Stimulated activated naive B cell treated with anti-CD40 and anti-IgM and Interleukin-4, amounts not matched to agents 10 μg/mL and 1 μg/mL and 100 μg/mL, for 72 hours (primary cell): ENCODE results near the gene MTCH1.

ENCODE experiments used
- ATAC-seq, 2 donors: fragments of 150-1000 bp; cut with Tn5 transposase; replicated peaks; 2 replicates each; pipeline ENCODE4 v1.10.0; 2021; ENCODE audit warnings: moderate library complexity in 1 of 2
- DNase-seq: peaks from one replicate; pipeline ENCODE4 v3.0.0; 2021
- H3K27ac Mint-ChIP-seq: one replicate; pipeline ENCODE4 v1.8.0; 2022; ENCODE audit warnings: mild to moderate bottlenecking, mixed read lengths
- H3K27me3 Mint-ChIP-seq, 2 donors: one replicate each; pipeline ENCODE4 v1.8.0; 2022; ENCODE audit warnings: mixed read lengths in 2 of 2
- H3K36me3 Mint-ChIP-seq, 2 donors: one replicate each; pipeline ENCODE4 v1.8.0; 2022; ENCODE audit warnings: mixed read lengths in 2 of 2, mild to moderate bottlenecking in 1 of 2
- H3K4me1 Mint-ChIP-seq, 2 donors: one replicate each; pipeline ENCODE4 v1.8.0; 2022; ENCODE audit warnings: mixed read lengths in 2 of 2, mild to moderate bottlenecking in 1 of 2
- H3K4me3 Mint-ChIP-seq, 2 donors: one replicate each; pipeline ENCODE4 v1.8.0; 2022; ENCODE audit warnings: mild to moderate bottlenecking in 2 of 2, mixed read lengths in 2 of 2, moderate library complexity in 1 of 2
- H3K9me3 Mint-ChIP-seq, 2 donors: one replicate each; pipeline ENCODE4 v1.8.0; 2022; ENCODE audit warnings: mixed read lengths in 2 of 2, mild to moderate bottlenecking in 1 of 2

Gene MTCH1

GRCh38 chr6:36975231-36976006 lies 10.6 kb downstream of the MTCH1 start:
- peaks cover 12 to 15% of the 10 kb centered on the region in 2 donors for H3K4me1 Mint-ChIP-seq
- H3K4me3 Mint-ChIP-seq: no peak overlapping the region
- H3K27me3 Mint-ChIP-seq: no peaks in the 10 kb centered on the region
- H3K27ac Mint-ChIP-seq: no peak overlapping the region
- H3K36me3 Mint-ChIP-seq: peaks cover 49 to 63% of the 10 kb centered on the region in 2 donors
- no peak for DNase-seq
- no peaks in the 10 kb centered on the region for H3K9me3 Mint-ChIP-seq
- no peak for ATAC-seq

- ATAC-seq (no peak), DNase-seq (no peak)
- Mint-ChIP-seq H3K27me3 (no peaks in the 10 kb centered on the region), H3K36me3 (peaks cover 56 to 65% of the 10 kb centered on the region in 2 donors), H3K4me1 (peaks cover 0 to 5% of the 10 kb centered on the region in 2 donors), H3K9me3 (no peaks in the 10 kb centered on the region), H3K27ac (no peak overlapping the region), H3K4me3 (no peak overlapping the region)
These were observed 12.3 kb downstream of the MTCH1 start for GRCh38 chr6:36973647-36974046.

- DNase-seq (no peak), ATAC-seq (no peak)
- no peak overlapping the region for H3K4me3 Mint-ChIP-seq
- H3K9me3 Mint-ChIP-seq: no peaks in the 10 kb centered on the region
- peaks cover 55 to 66% of the 10 kb centered on the region in 2 donors for H3K36me3 Mint-ChIP-seq
- no peak overlapping the region for H3K27ac Mint-ChIP-seq
- no peaks in the 10 kb centered on the region for H3K27me3 Mint-ChIP-seq
- H3K4me1 Mint-ChIP-seq: peaks cover 0 to 4% of the 10 kb centered on the region in 2 donors
These were observed 12.8 kb downstream of the MTCH1 start for GRCh38 chr6:36973190-36973589.

GRCh38 chr6:36971921-36972673 lies 13.9 kb downstream of the MTCH1 start:
- H3K27ac Mint-ChIP-seq: peak overlapping the region; percentile 53
- ATAC-seq: no peak
- no peaks in the 10 kb centered on the region for H3K4me1 Mint-ChIP-seq
- DNase-seq: no peak
- no peaks in the 10 kb centered on the region for H3K9me3 Mint-ChIP-seq
- peaks cover 49 to 64% of the 10 kb centered on the region in 2 donors for H3K36me3 Mint-ChIP-seq
- H3K4me3 Mint-ChIP-seq: no peak overlapping the region
- H3K27me3 Mint-ChIP-seq: no peaks in the 10 kb centered on the region

- H3K27ac Mint-ChIP-seq: peak overlapping the region; percentile 14
- ATAC-seq (no peak), DNase-seq (no peak)
- H3K36me3 Mint-ChIP-seq: peaks cover 44 to 64% of the 10 kb centered on the region in 2 donors
- H3K4me3 Mint-ChIP-seq: no peak overlapping the region
- H3K9me3 Mint-ChIP-seq: no peaks in the 10 kb centered on the region
- H3K4me1 Mint-ChIP-seq: no peaks in the 10 kb centered on the region
- no peaks in the 10 kb centered on the region for H3K27me3 Mint-ChIP-seq
These were observed 14.8 kb downstream of the MTCH1 start for GRCh38 chr6:36970892-36971842.

GRCh38 chr6:36969988-36970891 lies 15.8 kb downstream of the MTCH1 start:
- Mint-ChIP-seq H3K27ac (no peak overlapping the region), H3K4me1 (peaks cover 0 to 2% of the 10 kb centered on the region in 2 donors), H3K36me3 (peaks cover 40 to 60% of the 10 kb centered on the region in 2 donors)

GRCh38 chr6:36969240-36969691 lies 16.7 kb downstream of the MTCH1 start:
- DNase-seq (no peak), ATAC-seq (no peak)
- Mint-ChIP-seq H3K9me3 (no peaks in the 10 kb centered on the region), H3K36me3 (peaks cover 36 to 60% of the 10 kb centered on the region in 2 donors), H3K27ac (no peak overlapping the region), H3K4me3 (no peak overlapping the region), H3K4me1 (peaks cover 7 to 10% of the 10 kb centered on the region in 2 donors), H3K27me3 (no peaks in the 10 kb centered on the region)

More at GRCh38 chr6:36969988-36970891, 15.8 kb downstream of the MTCH1 start:
- Mint-ChIP-seq H3K27me3 (no peaks in the 10 kb centered on the region), H3K4me3 (no peak overlapping the region), H3K9me3 (no peaks in the 10 kb centered on the region)
- DNase-seq: no peak
- no peak for ATAC-seq

GRCh38 chr6:36968266-36968977 lies 17.6 kb downstream of the MTCH1 start:
- peaks cover 36 to 56% of the 10 kb centered on the region in 2 donors for H3K36me3 Mint-ChIP-seq
- ATAC-seq (no peak), DNase-seq (no peak)
- H3K4me1 Mint-ChIP-seq: peaks cover 16 to 17% of the 10 kb centered on the region in 2 donors
- peak overlapping the region; percentile 56 for H3K27ac Mint-ChIP-seq
- no peaks in the 10 kb centered on the region for H3K9me3 Mint-ChIP-seq
- H3K27me3 Mint-ChIP-seq: no peaks in the 10 kb centered on the region
- no peak overlapping the region for H3K4me3 Mint-ChIP-seq

GRCh38 chr6:36967757-36968156 lies 18.2 kb downstream of the MTCH1 start:
- ATAC-seq (no peak), DNase-seq (no peak)
- peaks cover 22 to 24% of the 10 kb centered on the region in 2 donors for H3K4me1 Mint-ChIP-seq
- no peaks in the 10 kb centered on the region for H3K27me3 Mint-ChIP-seq
- no peak overlapping the region for H3K27ac Mint-ChIP-seq
- H3K9me3 Mint-ChIP-seq: no peaks in the 10 kb centered on the region
- H3K36me3 Mint-ChIP-seq: peaks cover 34 to 53% of the 10 kb centered on the region in 2 donors
- H3K4me3 Mint-ChIP-seq: no peak overlapping the region

GRCh38 chr6:36967301-36967700 lies 18.7 kb downstream of the MTCH1 start:
- H3K4me3 Mint-ChIP-seq: no peak overlapping the region
- H3K9me3 Mint-ChIP-seq: no peaks in the 10 kb centered on the region
- no peaks in the 10 kb centered on the region for H3K27me3 Mint-ChIP-seq
- H3K4me1 Mint-ChIP-seq: peaks cover 26 to 27% of the 10 kb centered on the region in 2 donors
- no peak for ATAC-seq
- peaks cover 30 to 49% of the 10 kb centered on the region in 2 donors for H3K36me3 Mint-ChIP-seq
- DNase-seq: no peak
- H3K27ac Mint-ChIP-seq: no peak overlapping the region

GRCh38 chr6:36964908-36965307 lies 21.1 kb downstream of the MTCH1 start:
- peak overlapping the region; percentile 51 for H3K27ac Mint-ChIP-seq
- no peak for DNase-seq

GRCh38 chr6:36964349-36964748 lies 21.6 kb downstream of the MTCH1 start:
- H3K27me3 Mint-ChIP-seq: peaks cover 0 to 7% of the 10 kb centered on the region in 2 donors
- no peak overlapping the region for H3K4me3 Mint-ChIP-seq
- H3K4me1 Mint-ChIP-seq: peaks cover 32 to 34% of the 10 kb centered on the region in 2 donors
- peak overlapping the region; percentile 51 for H3K27ac Mint-ChIP-seq
- peaks cover 7 to 34% of the 10 kb centered on the region in 2 donors for H3K36me3 Mint-ChIP-seq
- no peak for ATAC-seq
- H3K9me3 Mint-ChIP-seq: no peaks in the 10 kb centered on the region
- no peak for DNase-seq

More at GRCh38 chr6:36964908-36965307, 21.1 kb downstream of the MTCH1 start:
- H3K9me3 Mint-ChIP-seq: no peaks in the 10 kb centered on the region
- H3K36me3 Mint-ChIP-seq: peaks cover 10 to 37% of the 10 kb centered on the region in 2 donors
- peaks cover 32 to 34% of the 10 kb centered on the region in 2 donors for H3K4me1 Mint-ChIP-seq
- no peak overlapping the region for H3K4me3 Mint-ChIP-seq
- ATAC-seq: no peak
- H3K27me3 Mint-ChIP-seq: peaks cover 0 to 7% of the 10 kb centered on the region in 2 donors
